Measurements from ENCODE around the gene TMX3. TPM values are rescaled to one million over a fixed set of nuclear protein-coding genes. Genes with fewer than 3 reads are reported as not detected.

The TMX3 gene
- total RNA-seq, 1 donor from 2014 or later = 59.2 TPM

- DNase-seq (ENCODE audit: low spot score) = no peak
- intact Hi-C loops (cut with DNase I) = no loop called here
- peak; percentile 23 for ATAC-seq
Observed at GRCh38 chr18:68714366-68714711, 569 bp downstream of the TMX3 start.

GRCh38 chr18:68713796-68714195, 1.1 kb downstream of the TMX3 start:
- ATAC-seq (no peak), DNase-seq (ENCODE audit: low spot score) (no peak)
- intact Hi-C loops (cut with DNase I) = no loop called here

GRCh38 chr18:68713131-68713530, 1.8 kb downstream of the TMX3 start:
- ATAC-seq = no peak
- no peak for DNase-seq (ENCODE audit: low spot score)
- intact Hi-C loops (cut with DNase I) = no loop called here

GRCh38 chr18:68707646-68708045, 7.3 kb downstream of the TMX3 start:
- DNase-seq (ENCODE audit: low spot score) = no peak
- ATAC-seq = no peak
- intact Hi-C loops (cut with DNase I) = no loop called here

- DNase-seq (ENCODE audit: low spot score) (no peak), ATAC-seq (no peak)
- intact Hi-C loops (cut with DNase I) = no loop called here
Observed at GRCh38 chr18:68705119-68705518, 9.8 kb downstream of the TMX3 start.

- intact Hi-C loops (cut with DNase I) = no loop called here
- ATAC-seq (no peak), DNase-seq (ENCODE audit: low spot score) (no peak)
Observed at GRCh38 chr18:68703326-68703725, 11.6 kb downstream of the TMX3 start.

- ATAC-seq (no peak), DNase-seq (ENCODE audit: low spot score) (no peak)
- intact Hi-C loops (cut with DNase I) = no loop called here
Observed at GRCh38 chr18:68701353-68701752, 13.6 kb downstream of the TMX3 start.

- ATAC-seq (no peak), DNase-seq (ENCODE audit: low spot score) (no peak)
- intact Hi-C loops (cut with DNase I) = no loop called here
Observed at GRCh38 chr18:68699043-68699442, 15.9 kb downstream of the TMX3 start.

GRCh38 chr18:68696937-68697336, 18.0 kb downstream of the TMX3 start:
- ATAC-seq = no peak
- intact Hi-C loops (cut with DNase I) = no loop called here
- DNase-seq (ENCODE audit: low spot score) = no peak

GRCh38 chr18:68694316-68694715, 20.6 kb downstream of the TMX3 start:
- DNase-seq (ENCODE audit: low spot score) = no peak
- intact Hi-C loops (cut with DNase I) = no loop called here
- no peak for ATAC-seq

GRCh38 chr18:68693091-68693815, 21.7 kb downstream of the TMX3 start:
- intact Hi-C loops (cut with DNase I) = no loop called here
- no peak for DNase-seq (ENCODE audit: low spot score)
- ATAC-seq = no peak

GRCh38 chr18:68679528-68679927, 35.4 kb downstream of the TMX3 start:
- intact Hi-C loops (cut with DNase I) = no loop called here
- ATAC-seq (peak; percentile 81), DNase-seq (ENCODE audit: low spot score) (no peak)

GRCh38 chr18:68676913-68677312, 38.0 kb downstream of the TMX3 start:
- ATAC-seq (no peak), DNase-seq (ENCODE audit: low spot score) (no peak)
- intact Hi-C loops (cut with DNase I) = no loop called here

- intact Hi-C loops (cut with DNase I) = no loop called here
- ATAC-seq (no peak), DNase-seq (ENCODE audit: low spot score) (no peak)
Observed at GRCh38 chr18:68667121-68667520, 47.8 kb downstream of the TMX3 start.

- peak; percentile 71 for ATAC-seq
- intact Hi-C loops (cut with DNase I) = no loop called here
Observed at GRCh38 chr18:68666381-68666780, 48.5 kb downstream of the TMX3 start.

GRCh38 chr18:68665628-68666027, 49.3 kb downstream of the TMX3 start:
- no peak for ATAC-seq
- DNase-seq (ENCODE audit: low spot score) = no peak
- intact Hi-C loops (cut with DNase I) = no loop called here

More at GRCh38 chr18:68666381-68666780, 48.5 kb downstream of the TMX3 start:
- DNase-seq (ENCODE audit: low spot score) = no peak

- intact Hi-C loops (cut with DNase I) = no loop called here
- DNase-seq (ENCODE audit: low spot score) (no peak), ATAC-seq (no peak)
Observed at GRCh38 chr18:68662754-68663153, 52.2 kb downstream of the TMX3 start.

GRCh38 chr18:68660354-68661183, 54.3 kb downstream of the TMX3 start:
- intact Hi-C loops (cut with DNase I) = no loop called here
- ATAC-seq = no peak

GRCh38 chr18:68648191-68648590, 66.7 kb downstream of the TMX3 start:
- no peak for ATAC-seq
- intact Hi-C loops (cut with DNase I) = no loop called here
- no peak for DNase-seq (ENCODE audit: low spot score)

More at GRCh38 chr18:68660354-68661183, 54.3 kb downstream of the TMX3 start:
- DNase-seq (ENCODE audit: low spot score) = no peak

- intact Hi-C loops (cut with DNase I) = no loop called here
- DNase-seq (ENCODE audit: low spot score) = no peak
- no peak for ATAC-seq
Observed at GRCh38 chr18:68642003-68642402, 72.9 kb downstream of the TMX3 start.
